MM.1S (cell line): ENCODE results near the gene SLC6A11.

ENCODE experiments used
- DNase-seq: peaks from one replicate; pipeline ENCODE4 v3.0.0-alpha.2; 2015
- H2AFZ ChIP-seq: fragments of 300-600 bp; sonication (generic); 2 replicates; pipeline ENCODE4 v1.6.0; 2016; ENCODE audit warnings: antibody characterized with exemption, low read length
- H3F3A ChIP-seq: fragments of 300-600 bp; sonication (generic); 2 replicates; pipeline ENCODE4 v1.6.1; 2016; ENCODE audit warnings: mild to moderate bottlenecking, antibody characterized with exemption, low read length, moderate library complexity, mixed read lengths; ENCODE audit not compliant: insufficient read depth
- H3K27ac ChIP-seq: fragments of 300-600 bp; sonication (generic); 2 replicates; pipeline ENCODE4 v1.5.1; 2016; ENCODE audit warnings: mild to moderate bottlenecking, low read length
- H3K27me3 ChIP-seq: fragments of 300-600 bp; sonication (generic); replicated peaks from 2 replicates; pipeline ENCODE4 v1.6.0; 2016; ENCODE audit warnings: low read length; ENCODE audit not compliant: insufficient read depth
- H3K36me3 ChIP-seq: fragments of 300-600 bp; sonication (generic); replicated peaks from 2 replicates; pipeline ENCODE4 v1.6.1; 2016; ENCODE audit warnings: mild to moderate bottlenecking, low read length, mixed read lengths; ENCODE audit not compliant: insufficient read depth
- H3K4me1 ChIP-seq: fragments of 300-600 bp; sonication (generic); 2 replicates; pipeline ENCODE4 v1.6.1; 2016; ENCODE audit warnings: low read length, mixed read lengths
- H3K4me2 ChIP-seq: fragments of 300-600 bp; sonication (generic); 2 replicates; pipeline ENCODE4 v1.6.0; 2016; ENCODE audit warnings: low read depth, low read length
- H3K4me3 ChIP-seq: fragments of 300-600 bp; sonication (generic); 2 replicates; pipeline ENCODE4 v1.5.1; 2016; ENCODE audit warnings: low read length, mixed read lengths
- H3K79me2 ChIP-seq: fragments of 300-600 bp; sonication (generic); 2 replicates; pipeline ENCODE4 v1.6.1; 2016; ENCODE audit warnings: mixed run types, low read length, mixed read lengths
- H3K9ac ChIP-seq: fragments of 300-600 bp; sonication (generic); 2 replicates; pipeline ENCODE4 v1.6.1; 2016; ENCODE audit warnings: low read length, mixed read lengths
- H3K9me2 ChIP-seq: fragments of 300-600 bp; sonication (generic); replicated peaks from 2 replicates; pipeline ENCODE4 v1.6.1; 2016; ENCODE audit warnings: mild to moderate bottlenecking, low read length, mixed read lengths; ENCODE audit not compliant: insufficient read depth
- H3K9me3 ChIP-seq: fragments of 300-600 bp; sonication (generic); replicated peaks from 2 replicates; pipeline ENCODE4 v1.6.1; 2016; ENCODE audit warnings: mild to moderate bottlenecking, low read length, mixed read lengths; ENCODE audit not compliant: insufficient read depth
- H4K20me1 ChIP-seq: fragments of 300-600 bp; sonication (generic); 2 replicates; pipeline ENCODE4 v1.6.1; 2016; ENCODE audit warnings: mild to moderate bottlenecking, low read length, moderate library complexity, mixed read lengths; ENCODE audit not compliant: insufficient read depth
- EZH2 ChIP-seq: fragments of 300-600 bp; sonication (generic); optimal IDR thresholded peaks from 2 replicates; pipeline ENCODE3; 2017; ENCODE audit warnings: low read depth, mild to moderate bottlenecking, antibody characterized with exemption, low read length, mixed read lengths
- EZH2phosphoT487 ChIP-seq: fragments of 300-600 bp; sonication (generic); IDR thresholded peaks from 2 replicates; pipeline ENCODE4 v1.6.1; 2018; ENCODE audit warnings: antibody characterized with exemption, low read length
- TF ChIP-seq, protein P1 (sequence below): fragments of 300-600 bp; sonication (generic); IDR thresholded peaks from 2 replicates; pipeline ENCODE4 v1.5.1; 2016; ENCODE audit warnings: antibody characterized with exemption, low read length, mixed read lengths

The SLC6A11 gene

DNA sequence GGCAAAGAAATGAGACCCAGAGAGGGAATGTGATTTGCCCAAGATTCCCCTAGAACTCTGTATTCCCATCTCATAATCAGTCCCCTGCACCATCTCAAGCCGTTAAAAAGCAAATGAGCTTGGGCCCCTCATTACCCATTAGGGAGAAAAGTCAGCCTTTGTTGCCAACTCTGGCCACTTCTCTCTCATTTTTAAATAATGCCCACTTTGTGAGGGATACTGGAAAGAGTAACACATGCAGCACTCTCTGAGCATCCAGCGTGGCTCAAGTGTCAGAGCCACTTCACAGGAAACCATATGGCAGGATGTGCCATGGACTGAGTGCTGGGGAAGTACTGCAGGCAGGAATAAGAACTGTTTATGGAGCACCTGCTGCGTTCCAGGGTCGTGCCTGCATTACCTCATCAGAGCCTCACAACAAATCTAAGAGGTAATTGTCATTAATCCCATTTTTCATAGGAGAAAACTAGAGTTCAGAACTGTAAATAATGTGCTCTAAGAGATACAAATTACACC lies 126.7 kb downstream of the SLC6A11 start:
- Histone ChIP-seq H4K20me1 (no peaks in the 10 kb centered on the region), H3K79me2 (no peaks in the 10 kb centered on the region), H3K9ac (no peak overlapping the region), H3K27ac (no peak overlapping the region), H3K27me3 (peaks cover 45% of the 10 kb centered on the region), H3K9me2 (no peaks in the 10 kb centered on the region), H3K36me3 (no peaks in the 10 kb centered on the region), H3K4me1 (no peaks in the 10 kb centered on the region), H3K4me3 (no peak overlapping the region), H3K4me2 (no peak overlapping the region), H3K9me3 (no peaks in the 10 kb centered on the region), H2AFZ (no peak overlapping the region), H3F3A (no peaks in the 10 kb centered on the region)
- TF ChIP-seq EZH2phosphoT487 (no peak), EZH2 (no peak)
- TF ChIP-seq, protein P1, sequence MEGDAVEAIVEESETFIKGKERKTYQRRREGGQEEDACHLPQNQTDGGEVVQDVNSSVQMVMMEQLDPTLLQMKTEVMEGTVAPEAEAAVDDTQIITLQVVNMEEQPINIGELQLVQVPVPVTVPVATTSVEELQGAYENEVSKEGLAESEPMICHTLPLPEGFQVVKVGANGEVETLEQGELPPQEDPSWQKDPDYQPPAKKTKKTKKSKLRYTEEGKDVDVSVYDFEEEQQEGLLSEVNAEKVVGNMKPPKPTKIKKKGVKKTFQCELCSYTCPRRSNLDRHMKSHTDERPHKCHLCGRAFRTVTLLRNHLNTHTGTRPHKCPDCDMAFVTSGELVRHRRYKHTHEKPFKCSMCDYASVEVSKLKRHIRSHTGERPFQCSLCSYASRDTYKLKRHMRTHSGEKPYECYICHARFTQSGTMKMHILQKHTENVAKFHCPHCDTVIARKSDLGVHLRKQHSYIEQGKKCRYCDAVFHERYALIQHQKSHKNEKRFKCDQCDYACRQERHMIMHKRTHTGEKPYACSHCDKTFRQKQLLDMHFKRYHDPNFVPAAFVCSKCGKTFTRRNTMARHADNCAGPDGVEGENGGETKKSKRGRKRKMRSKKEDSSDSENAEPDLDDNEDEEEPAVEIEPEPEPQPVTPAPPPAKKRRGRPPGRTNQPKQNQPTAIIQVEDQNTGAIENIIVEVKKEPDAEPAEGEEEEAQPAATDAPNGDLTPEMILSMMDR: no peak
- DNase-seq: no peak

GRCh38 chr3:10944866-10945265 lies 128.8 kb downstream of the SLC6A11 start:
- H4K20me1 ChIP-seq: no peaks in the 10 kb centered on the region
- no peak overlapping the region for H3K4me2 ChIP-seq
- H3K4me1 ChIP-seq: no peaks in the 10 kb centered on the region
- no peak overlapping the region for H3K27ac ChIP-seq
- H3K27me3 ChIP-seq: peaks cover 49% of the 10 kb centered on the region
- H3K36me3 ChIP-seq: no peaks in the 10 kb centered on the region
- TF ChIP-seq, protein P1: no peak
- no peak for TF ChIP-seq EZH2phosphoT487
- no peak for TF ChIP-seq EZH2
- no peaks in the 10 kb centered on the region for H3K9me3 ChIP-seq
- H3K9me2 ChIP-seq: no peaks in the 10 kb centered on the region
- H3F3A ChIP-seq: no peaks in the 10 kb centered on the region
- H3K4me3 ChIP-seq: no peak overlapping the region
- no peaks in the 10 kb centered on the region for H3K79me2 ChIP-seq
- DNase-seq: no peak
- H2AFZ ChIP-seq: no peak overlapping the region
- no peak overlapping the region for H3K9ac ChIP-seq

- Histone ChIP-seq H3F3A (no peaks in the 10 kb centered on the region), H3K9me3 (no peaks in the 10 kb centered on the region), H3K27me3 (peaks cover 51% of the 10 kb centered on the region), H3K36me3 (no peaks in the 10 kb centered on the region), H3K79me2 (no peaks in the 10 kb centered on the region), H3K4me3 (no peak overlapping the region), H4K20me1 (no peaks in the 10 kb centered on the region), H2AFZ (no peak overlapping the region), H3K9ac (no peak overlapping the region), H3K4me1 (no peaks in the 10 kb centered on the region), H3K9me2 (no peaks in the 10 kb centered on the region), H3K4me2 (no peak overlapping the region), H3K27ac (no peak overlapping the region)
- peak; percentile 32 for DNase-seq
- TF ChIP-seq EZH2 (no peak), EZH2phosphoT487 (no peak)
- TF ChIP-seq, protein P1: peak; percentile 87
These were observed 129.8 kb downstream of the SLC6A11 start for GRCh38 chr3:10945683-10946287.
